BJ (cell line): ENCODE measurements around the gene ERLIN1. TPM values are rescaled to one million over a fixed set of nuclear protein-coding genes. Genes with fewer than 3 reads are reported as not detected.

ENCODE experiments used
- CTCF ChIA-PET: fragments of 350-600 bp; formaldehyde crosslinking; extraction: SDS; loops from one replicate; lab custom pipeline; 2021; ENCODE audit warnings: antibody characterized with exemption, inconsistent platforms; lab: Yijun Ruan, JAX
- POLR2A ChIA-PET: fragments of 300-600 bp; sonication (Branson Sonifier 250); formaldehyde crosslinking; extraction: SDS; loops from one replicate; lab custom pipeline; 2021; ENCODE audit warnings: antibody characterized with exemption; lab: Charles Lee
- DNase-seq: peaks from one replicate; pipeline ENCODE4 v3.0.0-alpha.2; 2011; ENCODE audit warnings: low read depth
- H3K27me3 ChIP-seq: 2 replicates; pipeline ENCODE4 v1.6.0; 2011; ENCODE audit warnings: low read length; ENCODE audit not compliant: control insufficient read depth, insufficient read depth
- H3K36me3 ChIP-seq: 2 replicates; pipeline ENCODE4 v1.5.1; 2011; ENCODE audit warnings: low read length; ENCODE audit not compliant: control insufficient read depth, insufficient read depth
- H3K4me3 ChIP-seq: 2 replicates; pipeline ENCODE4 v1.5.1; 2011; ENCODE audit warnings: low read depth, mild to moderate bottlenecking, control low read depth, low read length
- polyA minus RNA-seq: library from RNA; depleted of rRNA, polyadenylated mRNA; stranded (reverse); fragments of >200 nt; gene quantifications from 2 replicates; pipeline ENCODE4 v1.2.3, GENCODE V29; 2011; rRNA and poly(A)+ RNA removed
- polyA plus RNA-seq: library from polyadenylated mRNA; depleted of rRNA; stranded (reverse); fragments of >200 nt; gene quantifications from 2 replicates; pipeline ENCODE4 v1.2.3, GENCODE V29; 2011; rRNA removed
- TF ChIP-seq, protein P1 (sequence below): IDR thresholded peaks from 2 replicates; pipeline ENCODE4 v1.5.1; 2011; ENCODE audit warnings: low read depth, mild to moderate bottlenecking, control low read depth, inconsistent platforms, low read length, moderate library complexity; ENCODE audit not compliant: insufficient read depth

ERLIN1 gene
- 37.7 and 48.8 TPM in 2 replicates for polyA plus RNA-seq
- polyA minus RNA-seq: 12.2 and 12.9 TPM in 2 replicates

DNA sequence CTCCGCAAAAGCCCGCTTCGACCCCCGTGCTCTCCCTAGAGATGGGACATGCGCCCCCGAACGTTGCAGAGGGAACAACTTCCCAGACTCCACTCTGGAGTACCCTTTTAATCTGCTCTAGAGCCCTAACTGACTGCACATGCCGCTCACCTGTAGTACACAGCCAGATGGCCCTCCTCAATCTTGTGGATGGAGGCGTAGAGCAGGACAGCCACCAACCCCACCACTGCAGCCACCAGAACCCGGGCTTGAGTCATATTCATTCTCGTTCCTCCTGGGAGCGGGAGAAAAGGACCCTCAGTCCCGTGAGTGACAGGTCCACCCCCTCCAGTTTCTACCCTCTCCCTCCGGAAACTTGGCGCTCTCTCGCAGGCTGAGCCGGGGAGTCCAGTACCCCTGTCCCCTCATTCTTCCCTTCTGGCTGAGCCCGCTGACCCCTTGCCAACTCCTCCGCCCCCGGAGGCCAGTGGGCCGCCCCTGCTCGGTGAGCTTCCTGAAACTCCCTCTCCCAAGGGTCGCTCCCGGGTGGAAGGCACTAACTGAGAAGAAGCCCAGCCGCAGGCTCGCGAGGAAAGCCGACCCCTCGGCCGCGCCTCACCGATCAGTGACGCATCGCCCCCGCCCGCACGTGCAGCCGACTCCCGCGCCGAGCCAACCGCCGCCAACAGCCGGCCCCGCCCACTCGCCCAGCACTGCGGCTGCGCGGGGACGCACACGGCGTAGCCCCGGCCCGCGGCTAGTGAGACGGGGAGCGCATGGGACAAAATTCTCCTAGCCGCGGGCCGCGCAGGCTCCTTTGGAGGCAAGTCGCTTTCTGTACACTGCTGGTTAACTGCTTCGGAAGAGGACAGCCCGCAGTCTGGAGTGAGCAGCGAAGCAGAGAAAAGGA is at the start of gene ERLIN1:
ERLIN1 (minus strand) TSS at position 666 of the 889 bp plus-strand sequence; CDS start at position 263, 403 bp downstream.
- Histone ChIP-seq H3K36me3 (no peaks in the 10 kb centered on the region; the same call in 1 of the 2 replicates), H3K4me3 (peak within 1 kb of the TSS; percentile 98), H3K27me3 (no peaks in the 10 kb centered on the region)
- peak; percentile 56 for DNase-seq
- TF ChIP-seq, protein P1, sequence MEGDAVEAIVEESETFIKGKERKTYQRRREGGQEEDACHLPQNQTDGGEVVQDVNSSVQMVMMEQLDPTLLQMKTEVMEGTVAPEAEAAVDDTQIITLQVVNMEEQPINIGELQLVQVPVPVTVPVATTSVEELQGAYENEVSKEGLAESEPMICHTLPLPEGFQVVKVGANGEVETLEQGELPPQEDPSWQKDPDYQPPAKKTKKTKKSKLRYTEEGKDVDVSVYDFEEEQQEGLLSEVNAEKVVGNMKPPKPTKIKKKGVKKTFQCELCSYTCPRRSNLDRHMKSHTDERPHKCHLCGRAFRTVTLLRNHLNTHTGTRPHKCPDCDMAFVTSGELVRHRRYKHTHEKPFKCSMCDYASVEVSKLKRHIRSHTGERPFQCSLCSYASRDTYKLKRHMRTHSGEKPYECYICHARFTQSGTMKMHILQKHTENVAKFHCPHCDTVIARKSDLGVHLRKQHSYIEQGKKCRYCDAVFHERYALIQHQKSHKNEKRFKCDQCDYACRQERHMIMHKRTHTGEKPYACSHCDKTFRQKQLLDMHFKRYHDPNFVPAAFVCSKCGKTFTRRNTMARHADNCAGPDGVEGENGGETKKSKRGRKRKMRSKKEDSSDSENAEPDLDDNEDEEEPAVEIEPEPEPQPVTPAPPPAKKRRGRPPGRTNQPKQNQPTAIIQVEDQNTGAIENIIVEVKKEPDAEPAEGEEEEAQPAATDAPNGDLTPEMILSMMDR: no peak
- CTCF ChIA-PET: interaction anchor here (1.1 to 1.8 kb wide), 2 partner anchors 10 to 339 kb away, joined by 3 read pairs; no protein-coding TSS in a partner anchor
- POLR2A ChIA-PET: no interaction called here

DNA sequence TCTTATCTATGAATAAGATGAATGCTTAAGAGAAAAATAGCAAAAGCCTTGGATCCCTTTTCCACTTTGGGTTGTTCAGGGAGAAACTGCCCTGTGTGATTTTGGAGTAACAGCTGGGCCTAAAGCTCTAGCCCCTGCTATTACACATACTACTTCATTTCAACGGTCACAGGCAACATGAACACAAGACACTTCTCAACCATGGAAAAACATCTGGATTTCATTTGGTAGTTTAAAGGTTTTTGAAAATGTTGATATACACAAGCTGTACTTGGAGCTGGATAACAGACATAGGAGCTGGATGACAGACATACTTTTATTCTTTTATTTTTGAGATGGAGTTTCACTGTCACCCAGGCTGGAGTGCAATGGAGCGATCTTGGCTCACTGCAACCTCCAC is 46.3 kb upstream of the ERLIN1 start:
- POLR2A ChIA-PET: no interaction called here
- DNase-seq: no peak

DNA sequence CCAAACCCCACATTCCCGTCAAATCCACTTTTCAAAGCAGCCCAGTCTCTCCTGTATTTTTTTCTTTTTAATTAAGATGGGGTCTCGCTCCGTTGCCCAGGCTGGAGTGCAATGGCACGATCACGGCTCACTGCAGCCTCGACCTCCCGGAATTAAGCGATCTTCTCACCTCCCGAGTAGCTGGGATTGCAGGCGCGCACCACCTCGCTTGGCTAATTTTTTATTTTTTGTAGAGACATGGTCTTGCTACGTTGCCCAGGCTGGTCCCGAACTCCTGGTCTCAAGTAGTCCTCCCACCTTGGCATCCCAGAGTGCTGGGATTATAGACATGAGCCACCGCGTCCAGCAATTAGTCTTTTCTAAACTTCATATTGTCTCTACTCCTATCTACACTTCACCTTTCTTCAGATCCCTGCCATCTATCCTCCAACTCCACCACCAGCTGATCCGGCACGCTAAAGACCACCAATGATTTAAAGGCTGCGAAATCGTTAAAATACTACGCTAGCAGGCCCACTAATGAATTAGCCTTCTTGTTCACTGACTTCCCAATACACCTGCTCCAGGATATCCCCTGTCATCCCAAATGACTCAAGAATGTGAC is 44.1 kb upstream of the ERLIN1 start:
- ChIA-PET POLR2A (no interaction called here), CTCF (interaction anchor here (1.0 kb wide), 1 partner anchor 204 kb away, joined by 3 read pairs; no protein-coding TSS in a partner anchor)
- TF ChIP-seq, protein P1: no peak
- peaks cover 2% of the 10 kb centered on the region for H3K36me3 ChIP-seq
- peak overlapping the region; percentile 80 for H3K4me3 ChIP-seq
- no peaks in the 10 kb centered on the region for H3K27me3 ChIP-seq
- no peak for DNase-seq

More for the DNA sequence above, 46.3 kb upstream of the ERLIN1 start:
- CTCF ChIA-PET: interaction anchor here (2.1 kb wide), 1 partner anchor 8 kb away, joined by 6 read pairs; no protein-coding TSS in a partner anchor
- Histone ChIP-seq H3K4me3 (no peak overlapping the region), H3K36me3 (peaks cover 7% of the 10 kb centered on the region), H3K27me3 (no peaks in the 10 kb centered on the region)
- TF ChIP-seq, protein P1: no peak

DNA sequence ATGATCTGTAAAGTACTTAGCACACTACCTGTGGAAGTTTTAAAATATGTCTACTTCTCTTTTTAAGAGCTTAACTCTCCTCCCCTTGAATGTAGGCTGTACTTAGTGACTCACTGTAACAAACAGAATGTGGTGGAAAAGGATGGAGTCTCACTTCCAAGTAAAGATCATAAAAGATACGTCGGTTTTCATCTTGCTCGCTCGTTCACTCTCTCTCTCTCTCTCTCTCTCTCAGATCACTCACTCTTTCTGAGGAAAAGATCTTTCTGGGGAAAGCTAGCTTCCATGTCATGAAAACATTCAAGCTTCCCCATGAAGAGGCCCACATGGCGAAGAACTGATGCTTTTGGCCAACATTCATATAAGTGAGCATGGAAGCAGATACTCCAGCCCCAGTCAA is 38.0 kb upstream of the ERLIN1 start:
- Histone ChIP-seq H3K4me3 (no peak overlapping the region), H3K36me3 (peaks cover 3% of the 10 kb centered on the region), H3K27me3 (no peaks in the 10 kb centered on the region)
- ChIA-PET CTCF (interaction anchor here (0.6 kb wide), 1 partner anchor 390 kb away, joined by 3 read pairs; no protein-coding TSS in a partner anchor), POLR2A (no interaction called here)
- DNase-seq: no peak
- TF ChIP-seq, protein P1: no peak

DNA sequence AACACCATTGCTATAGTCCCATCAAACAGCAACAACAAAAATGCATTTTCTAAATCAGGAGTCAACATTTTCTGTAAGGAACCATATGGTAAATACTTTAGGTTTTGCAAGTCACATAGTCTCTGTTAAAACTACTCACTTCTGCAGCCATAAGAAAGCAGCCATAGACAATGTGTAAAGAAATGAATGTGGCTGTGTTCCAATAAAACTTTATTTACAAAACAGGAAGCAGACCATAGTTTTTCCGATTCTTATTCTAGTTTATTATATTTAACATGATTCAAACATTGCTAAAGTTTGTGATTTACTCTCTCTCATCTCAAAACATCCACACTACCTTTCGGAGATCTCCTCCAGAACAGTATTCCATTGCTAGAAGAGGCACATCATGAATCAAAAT is 36.7 kb upstream of the ERLIN1 start:
- no peak overlapping the region for H3K4me3 ChIP-seq
- POLR2A ChIA-PET: no interaction called here
- H3K36me3 ChIP-seq: peaks cover 4% of the 10 kb centered on the region
- no peaks in the 10 kb centered on the region for H3K27me3 ChIP-seq
- no peak for DNase-seq
- TF ChIP-seq, protein P1: no peak
- CTCF ChIA-PET: no interaction called here
